HG02852 (cell line): Measurements from ENCODE around the gene IFI44.

ENCODE experiments used
- ATAC-seq: cut with Tn5 transposase; IDR thresholded peaks from one replicate; pipeline ENCODE4 v1.9.1; 2021; ENCODE audit warnings: mild to moderate bottlenecking, moderate library complexity; ENCODE audit not compliant: unreplicated experiment

IFI44 gene

DNA sequence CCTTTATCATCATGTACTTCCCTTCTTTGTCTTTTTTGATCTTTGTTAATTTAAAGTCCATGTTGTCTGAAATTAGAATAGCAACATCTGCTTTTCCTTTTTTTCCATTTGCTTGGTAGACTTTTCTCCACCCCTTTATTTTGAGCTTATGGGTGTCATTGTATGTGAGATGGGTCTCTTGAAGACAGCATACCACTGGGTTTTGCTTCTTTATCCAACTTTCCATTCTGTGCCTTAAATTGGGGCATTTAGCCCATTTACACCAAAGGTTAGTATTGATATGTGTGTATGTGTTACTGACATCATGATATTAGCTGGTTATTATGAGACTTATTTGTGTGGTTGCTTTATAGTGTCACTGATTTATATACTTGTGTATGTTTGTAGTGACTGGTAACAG, 50.2 kb downstream of the IFI44 start:
- ATAC-seq: no peak

DNA sequence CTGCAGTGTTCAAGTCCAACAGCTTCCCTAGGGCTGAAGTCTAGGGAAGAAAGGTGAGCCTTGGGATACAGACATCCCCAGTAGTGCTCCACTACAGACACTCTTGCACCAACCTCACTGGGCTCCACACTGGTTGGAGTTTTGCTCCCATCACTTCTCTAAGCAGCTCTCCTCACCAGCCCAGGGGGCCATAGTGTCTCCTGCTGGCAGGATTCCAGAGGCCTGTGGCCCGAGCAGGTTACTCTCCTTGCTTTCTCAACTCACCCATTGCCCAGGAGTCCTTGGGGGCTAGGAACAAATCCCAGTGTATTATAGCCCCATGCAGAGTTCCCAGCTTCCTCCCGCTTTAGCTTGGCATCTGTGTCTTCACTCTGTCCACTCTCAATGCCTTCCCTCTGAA, 52.8 kb downstream of the IFI44 start:
- no peak for ATAC-seq

DNA sequence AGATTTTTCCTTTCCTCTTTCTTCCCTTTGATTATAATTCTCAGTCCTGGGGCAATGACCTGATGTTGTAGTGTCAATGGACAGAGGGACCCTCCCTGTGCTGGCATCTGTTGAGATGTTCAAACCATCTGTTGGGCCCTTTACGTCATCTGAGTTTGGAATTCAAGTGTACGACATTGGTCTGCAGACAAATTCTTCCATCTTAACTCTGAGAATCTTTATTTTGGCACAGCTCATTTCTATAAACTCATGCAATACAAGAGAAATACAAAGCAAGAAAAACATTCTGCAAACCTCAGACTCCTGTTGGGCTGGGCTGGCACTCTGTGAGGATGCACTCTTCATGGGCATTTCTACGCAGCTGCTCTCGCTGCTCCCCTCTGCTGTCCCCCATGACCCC, 54.2 kb downstream of the IFI44 start:
- ATAC-seq: no peak

DNA sequence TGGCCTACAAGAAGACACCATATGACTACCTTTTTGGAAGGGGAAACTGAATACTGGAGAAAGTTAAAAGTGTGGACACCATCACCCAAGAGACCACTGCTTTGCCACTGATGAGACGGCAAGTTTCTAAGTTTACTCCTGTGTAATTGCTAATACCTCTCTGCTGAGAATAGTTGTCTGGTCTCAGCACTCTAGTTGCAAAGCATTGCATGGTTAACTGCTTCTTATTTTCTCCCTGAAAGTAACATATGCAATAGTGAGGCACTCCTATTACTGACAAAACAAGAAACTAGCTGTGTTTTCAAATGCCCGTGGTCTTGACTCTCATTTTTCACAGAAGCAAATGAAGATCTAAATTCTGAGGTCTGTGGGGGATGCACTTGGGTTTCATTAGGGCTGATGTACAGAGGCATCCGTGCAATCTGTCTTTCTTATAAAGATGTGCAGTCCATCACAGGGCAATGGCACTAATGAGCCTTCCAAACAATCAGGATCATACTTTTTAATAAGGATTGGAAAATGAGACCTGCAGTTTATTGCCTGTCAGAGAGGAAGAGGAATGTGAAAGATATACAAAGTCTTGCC, 62.9 kb downstream of the IFI44 start:
- ATAC-seq: no peak

DNA sequence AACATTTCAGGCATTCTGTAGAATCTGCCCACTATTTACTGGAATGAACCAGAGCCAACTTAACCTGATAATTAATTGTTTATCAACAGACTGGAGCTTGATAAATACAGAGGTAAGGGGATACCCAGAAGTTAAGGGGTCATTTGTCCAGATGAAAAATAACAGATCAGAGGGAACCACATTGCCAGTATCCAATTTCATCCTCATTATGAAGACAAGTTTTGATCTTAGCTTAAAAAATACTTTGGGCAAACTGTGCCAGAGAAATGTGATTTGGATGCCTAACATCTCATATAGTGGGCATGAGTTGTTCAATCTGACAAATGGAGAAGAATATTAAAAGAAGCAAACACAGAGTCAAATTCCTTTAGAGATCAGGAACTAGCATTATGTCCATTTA, 63.7 kb downstream of the IFI44 start:
- no peak for ATAC-seq
